ENCODE data around the gene DOCK9.

- TF ChIP-seq CTCF (IDR thresholded peaks at IDR 0.05) (no peak), POLR2A (IDR thresholded peaks at IDR 0.05) (no peak)
Observed at GRCh38 chr13:98923641-98924397, 54.0 kb downstream of the DOCK9 start.

Measured in esophagus squamous epithelium (tissue), 4 donors.